Activated CD4-positive, alpha-beta T cell treated with anti-CD3 and anti-CD28 coated beads, Interleukin-2, amount 50 U/mL, for 4 hours (primary cell): ENCODE measurements around the gene SMIM28.
"Not testable (repeated sequence)": the region's sequence is repeated elsewhere in the genome, so short reads cannot be mapped to it uniquely, and the experiment has no call there.

ENCODE experiments used
- DNase-seq, 2 experiments: peaks; one replicate each; pipeline ENCODE4 v3.0.0-alpha.2; 2020

The SMIM28 gene

GRCh38 chr6:138406443-138406842 lies 28.7 kb downstream of the SMIM28 start:
- no peak for DNase-seq

GRCh38 chr6:138410048-138410735 lies 32.5 kb downstream of the SMIM28 start:
- DNase-seq = no peak

GRCh38 chr6:138410972-138411880 lies 33.5 kb downstream of the SMIM28 start:
- no peak for DNase-seq

GRCh38 chr6:138415125-138415524 lies 37.4 kb downstream of the SMIM28 start:
- no peak for DNase-seq

GRCh38 chr6:138416206-138416605 lies 38.5 kb downstream of the SMIM28 start:
- DNase-seq = no peak

GRCh38 chr6:138417493-138418117 lies 39.9 kb downstream of the SMIM28 start:
- DNase-seq = no peak

GRCh38 chr6:138418118-138418742 lies 40.5 kb downstream of the SMIM28 start:
- no peak for DNase-seq

- no peak for DNase-seq
Observed at GRCh38 chr6:138419766-138420165, 42.1 kb downstream of the SMIM28 start.

- no peak for DNase-seq
Observed at GRCh38 chr6:138420356-138420755, 42.7 kb downstream of the SMIM28 start.

- DNase-seq = no peak
Observed at GRCh38 chr6:138421089-138421488, 43.4 kb downstream of the SMIM28 start.

- DNase-seq = no peak
Observed at GRCh38 chr6:138421608-138422007, 43.9 kb downstream of the SMIM28 start.

GRCh38 chr6:138422861-138423260 lies 45.2 kb downstream of the SMIM28 start:
- DNase-seq = no peak

GRCh38 chr6:138424004-138424904 lies 46.5 kb downstream of the SMIM28 start:
- no peak for DNase-seq

- DNase-seq = not testable (repeated sequence)
Observed at GRCh38 chr6:138425256-138425655, 47.6 kb downstream of the SMIM28 start.

- no peak for DNase-seq
Observed at GRCh38 chr6:138426500-138427123, 48.9 kb downstream of the SMIM28 start.

- DNase-seq = no peak
Observed at GRCh38 chr6:138427701-138428100, 50.0 kb downstream of the SMIM28 start.

- DNase-seq = no peak
Observed at GRCh38 chr6:138428944-138429598, 51.4 kb downstream of the SMIM28 start.

- DNase-seq = no peak
Observed at GRCh38 chr6:138429761-138430160, 52.1 kb downstream of the SMIM28 start.

- no peak for DNase-seq
Observed at GRCh38 chr6:138430361-138431145, 52.8 kb downstream of the SMIM28 start.
